ENCODE measurements around the gene EHHADH. TPM values are rescaled to one million over a fixed set of nuclear protein-coding genes. Genes with fewer than 3 reads are reported as not detected.
A peak's percentile ranks its signal among the peaks of the same experiment; 100 is the strongest.

Gene EHHADH
- total and polyA plus RNA-seq, 2 of the 13 experiments (the other 11 are each of a cell fraction or from before 2014, with no cell fraction given): 14.5 to 38.9 TPM

DNA sequence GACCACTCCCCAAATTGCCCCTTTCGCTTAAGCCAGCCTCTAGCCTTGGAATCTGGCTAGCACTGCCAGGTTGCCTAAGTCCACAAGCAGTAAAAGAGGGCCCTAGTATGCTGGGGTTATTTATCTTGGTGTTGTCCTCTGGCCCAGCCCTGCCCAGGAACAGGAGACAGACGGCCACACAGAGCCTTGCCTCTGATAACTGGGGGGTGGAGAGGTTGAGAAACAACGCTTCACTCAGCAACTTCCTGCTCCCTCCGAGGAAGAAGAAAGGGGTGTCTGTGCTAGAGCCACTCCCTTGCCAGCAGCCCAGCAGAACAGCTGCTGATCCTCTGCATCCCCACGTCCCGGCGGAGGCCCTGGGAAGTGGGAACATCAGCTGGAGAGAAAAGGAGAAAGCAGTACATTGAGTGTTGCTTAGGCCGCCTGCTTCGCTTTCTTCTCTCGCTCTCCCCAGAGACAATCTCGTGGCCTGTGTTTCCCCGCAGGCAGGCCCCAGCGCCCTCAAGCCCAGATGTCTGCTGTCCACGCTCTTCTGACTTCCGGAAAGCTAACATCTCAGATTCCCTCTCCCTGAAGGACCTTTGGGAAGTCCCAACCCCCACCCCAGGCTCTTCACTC lies 78.4 kb downstream of the EHHADH start (continued):
- TF ChIP-seq, protein P1, sequence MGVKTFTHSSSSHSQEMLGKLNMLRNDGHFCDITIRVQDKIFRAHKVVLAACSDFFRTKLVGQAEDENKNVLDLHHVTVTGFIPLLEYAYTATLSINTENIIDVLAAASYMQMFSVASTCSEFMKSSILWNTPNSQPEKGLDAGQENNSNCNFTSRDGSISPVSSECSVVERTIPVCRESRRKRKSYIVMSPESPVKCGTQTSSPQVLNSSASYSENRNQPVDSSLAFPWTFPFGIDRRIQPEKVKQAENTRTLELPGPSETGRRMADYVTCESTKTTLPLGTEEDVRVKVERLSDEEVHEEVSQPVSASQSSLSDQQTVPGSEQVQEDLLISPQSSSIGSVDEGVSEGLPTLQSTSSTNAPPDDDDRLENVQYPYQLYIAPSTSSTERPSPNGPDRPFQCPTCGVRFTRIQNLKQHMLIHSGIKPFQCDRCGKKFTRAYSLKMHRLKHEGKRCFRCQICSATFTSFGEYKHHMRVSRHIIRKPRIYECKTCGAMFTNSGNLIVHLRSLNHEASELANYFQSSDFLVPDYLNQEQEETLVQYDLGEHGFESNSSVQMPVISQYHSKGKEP (CRISPR knock-in tag; IDR thresholded peaks at IDR 0.05): no peak
- TF ChIP-seq XRCC5 (optimal IDR thresholded peaks at IDR 0.05; ENCODE audit: low read length) (peak; percentile 90), NBN (conservative IDR thresholded peaks at IDR 0.05) (no peak), ZNF33B (CRISPR knock-in tag; IDR thresholded peaks at IDR 0.05) (0 out of 2 replicates have a peak, but pooled peaks have one; percentile 25), NFYC (CRISPR knock-in tag; IDR thresholded peaks at IDR 0.05) (no peak), REL (CRISPR knock-in tag; conservative IDR thresholded peaks at IDR 0.05) (no peak), ISX (CRISPR knock-in tag; conservative IDR thresholded peaks at IDR 0.05) (no peak), ZBTB38 (CRISPR knock-in tag; IDR thresholded peaks at IDR 0.05) (peak; percentile 58; the same call in 1 of the 2 replicates), HMGA1 (CRISPR knock-in tag; conservative IDR thresholded peaks at IDR 0.05) (no peak)
- TF ChIP-seq, protein P2, sequence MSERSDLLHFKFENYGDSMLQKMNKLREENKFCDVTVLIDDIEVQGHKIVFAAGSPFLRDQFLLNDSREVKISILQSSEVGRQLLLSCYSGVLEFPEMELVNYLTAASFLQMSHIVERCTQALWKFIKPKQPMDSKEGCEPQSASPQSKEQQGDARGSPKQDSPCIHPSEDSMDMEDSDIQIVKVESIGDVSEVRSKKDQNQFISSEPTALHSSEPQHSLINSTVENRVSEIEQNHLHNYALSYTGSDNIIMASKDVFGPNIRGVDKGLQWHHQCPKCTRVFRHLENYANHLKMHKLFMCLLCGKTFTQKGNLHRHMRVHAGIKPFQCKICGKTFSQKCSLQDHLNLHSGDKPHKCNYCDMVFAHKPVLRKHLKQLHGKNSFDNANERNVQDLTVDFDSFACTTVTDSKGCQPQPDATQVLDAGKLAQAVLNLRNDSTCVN (CRISPR knock-in tag; IDR thresholded peaks at IDR 0.05; ENCODE audit: borderline replicate concordance): no peak
- TF ChIP-seq, protein P3, sequence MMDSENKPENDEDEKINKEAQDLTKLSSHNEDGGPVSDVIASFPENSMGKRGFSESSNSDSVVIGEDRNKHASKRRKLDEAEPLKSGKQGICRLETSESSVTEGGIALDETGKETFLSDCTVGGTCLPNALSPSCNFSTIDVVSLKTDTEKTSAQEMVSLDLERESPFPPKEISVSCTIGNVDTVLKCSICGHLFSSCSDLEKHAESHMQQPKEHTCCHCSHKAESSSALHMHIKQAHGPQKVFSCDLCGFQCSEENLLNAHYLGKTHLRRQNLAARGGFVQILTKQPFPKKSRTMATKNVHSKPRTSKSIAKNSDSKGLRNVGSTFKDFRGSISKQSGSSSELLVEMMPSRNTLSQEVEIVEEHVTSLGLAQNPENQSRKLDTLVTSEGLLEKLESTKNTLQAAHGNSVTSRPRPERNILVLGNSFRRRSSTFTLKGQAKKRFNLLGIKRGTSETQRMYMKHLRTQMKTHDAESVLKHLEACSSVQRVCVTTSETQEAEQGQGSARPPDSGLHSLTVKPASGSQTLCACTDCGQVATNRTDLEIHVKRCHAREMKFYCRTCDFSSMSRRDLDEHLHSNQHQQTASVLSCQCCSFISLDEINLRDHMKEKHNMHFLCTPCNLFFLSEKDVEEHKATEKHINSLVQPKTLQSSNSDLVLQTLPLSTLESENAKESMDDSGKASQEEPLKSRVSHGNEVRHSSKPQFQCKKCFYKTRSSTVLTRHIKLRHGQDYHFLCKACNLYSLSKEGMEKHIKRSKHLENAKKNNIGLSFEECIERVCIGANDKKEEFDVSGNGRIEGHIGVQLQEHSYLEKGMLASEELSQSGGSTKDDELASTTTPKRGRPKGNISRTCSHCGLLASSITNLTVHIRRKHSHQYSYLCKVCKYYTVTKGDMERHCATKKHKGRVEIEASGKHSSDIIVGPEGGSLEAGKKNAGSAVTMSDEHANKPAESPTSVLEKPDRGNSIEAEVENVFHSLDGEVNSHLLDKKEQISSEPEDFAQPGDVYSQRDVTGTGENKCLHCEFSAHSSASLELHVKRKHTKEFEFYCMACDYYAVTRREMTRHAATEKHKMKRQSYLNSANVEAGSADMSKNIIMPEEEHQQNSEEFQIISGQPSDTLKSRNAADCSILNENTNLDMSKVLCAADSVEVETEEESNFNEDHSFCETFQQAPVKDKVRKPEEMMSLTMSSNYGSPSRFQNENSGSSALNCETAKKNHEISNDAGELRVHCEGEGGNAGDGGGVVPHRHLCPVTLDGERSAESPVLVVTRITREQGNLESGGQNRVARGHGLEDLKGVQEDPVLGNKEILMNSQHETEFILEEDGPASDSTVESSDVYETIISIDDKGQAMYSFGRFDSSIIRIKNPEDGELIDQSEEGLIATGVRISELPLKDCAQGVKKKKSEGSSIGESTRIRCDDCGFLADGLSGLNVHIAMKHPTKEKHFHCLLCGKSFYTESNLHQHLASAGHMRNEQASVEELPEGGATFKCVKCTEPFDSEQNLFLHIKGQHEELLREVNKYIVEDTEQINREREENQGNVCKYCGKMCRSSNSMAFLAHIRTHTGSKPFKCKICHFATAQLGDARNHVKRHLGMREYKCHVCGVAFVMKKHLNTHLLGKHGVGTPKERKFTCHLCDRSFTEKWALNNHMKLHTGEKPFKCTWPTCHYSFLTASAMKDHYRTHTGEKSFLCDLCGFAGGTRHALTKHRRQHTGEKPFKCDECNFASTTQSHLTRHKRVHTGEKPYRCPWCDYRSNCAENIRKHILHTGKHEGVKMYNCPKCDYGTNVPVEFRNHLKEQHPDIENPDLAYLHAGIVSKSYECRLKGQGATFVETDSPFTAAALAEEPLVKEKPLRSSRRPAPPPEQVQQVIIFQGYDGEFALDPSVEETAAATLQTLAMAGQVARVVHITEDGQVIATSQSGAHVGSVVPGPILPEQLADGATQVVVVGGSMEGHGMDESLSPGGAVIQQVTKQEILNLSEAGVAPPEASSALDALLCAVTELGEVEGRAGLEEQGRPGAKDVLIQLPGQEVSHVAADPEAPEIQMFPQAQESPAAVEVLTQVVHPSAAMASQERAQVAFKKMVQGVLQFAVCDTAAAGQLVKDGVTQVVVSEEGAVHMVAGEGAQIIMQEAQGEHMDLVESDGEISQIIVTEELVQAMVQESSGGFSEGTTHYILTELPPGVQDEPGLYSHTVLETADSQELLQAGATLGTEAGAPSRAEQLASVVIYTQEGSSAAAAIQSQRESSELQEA (CRISPR knock-in tag; IDR thresholded peaks at IDR 0.05; ENCODE audit: not compliant biosample characterization): no peak
- TF ChIP-seq, protein P4, sequence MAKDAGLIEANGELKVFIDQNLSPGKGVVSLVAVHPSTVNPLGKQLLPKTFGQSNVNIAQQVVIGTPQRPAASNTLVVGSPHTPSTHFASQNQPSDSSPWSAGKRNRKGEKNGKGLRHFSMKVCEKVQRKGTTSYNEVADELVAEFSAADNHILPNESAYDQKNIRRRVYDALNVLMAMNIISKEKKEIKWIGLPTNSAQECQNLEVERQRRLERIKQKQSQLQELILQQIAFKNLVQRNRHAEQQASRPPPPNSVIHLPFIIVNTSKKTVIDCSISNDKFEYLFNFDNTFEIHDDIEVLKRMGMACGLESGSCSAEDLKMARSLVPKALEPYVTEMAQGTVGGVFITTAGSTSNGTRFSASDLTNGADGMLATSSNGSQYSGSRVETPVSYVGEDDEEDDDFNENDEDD (CRISPR knock-in tag; IDR thresholded peaks at IDR 0.05; ENCODE audit: borderline replicate concordance): no peak
- TF ChIP-seq, protein P5, sequence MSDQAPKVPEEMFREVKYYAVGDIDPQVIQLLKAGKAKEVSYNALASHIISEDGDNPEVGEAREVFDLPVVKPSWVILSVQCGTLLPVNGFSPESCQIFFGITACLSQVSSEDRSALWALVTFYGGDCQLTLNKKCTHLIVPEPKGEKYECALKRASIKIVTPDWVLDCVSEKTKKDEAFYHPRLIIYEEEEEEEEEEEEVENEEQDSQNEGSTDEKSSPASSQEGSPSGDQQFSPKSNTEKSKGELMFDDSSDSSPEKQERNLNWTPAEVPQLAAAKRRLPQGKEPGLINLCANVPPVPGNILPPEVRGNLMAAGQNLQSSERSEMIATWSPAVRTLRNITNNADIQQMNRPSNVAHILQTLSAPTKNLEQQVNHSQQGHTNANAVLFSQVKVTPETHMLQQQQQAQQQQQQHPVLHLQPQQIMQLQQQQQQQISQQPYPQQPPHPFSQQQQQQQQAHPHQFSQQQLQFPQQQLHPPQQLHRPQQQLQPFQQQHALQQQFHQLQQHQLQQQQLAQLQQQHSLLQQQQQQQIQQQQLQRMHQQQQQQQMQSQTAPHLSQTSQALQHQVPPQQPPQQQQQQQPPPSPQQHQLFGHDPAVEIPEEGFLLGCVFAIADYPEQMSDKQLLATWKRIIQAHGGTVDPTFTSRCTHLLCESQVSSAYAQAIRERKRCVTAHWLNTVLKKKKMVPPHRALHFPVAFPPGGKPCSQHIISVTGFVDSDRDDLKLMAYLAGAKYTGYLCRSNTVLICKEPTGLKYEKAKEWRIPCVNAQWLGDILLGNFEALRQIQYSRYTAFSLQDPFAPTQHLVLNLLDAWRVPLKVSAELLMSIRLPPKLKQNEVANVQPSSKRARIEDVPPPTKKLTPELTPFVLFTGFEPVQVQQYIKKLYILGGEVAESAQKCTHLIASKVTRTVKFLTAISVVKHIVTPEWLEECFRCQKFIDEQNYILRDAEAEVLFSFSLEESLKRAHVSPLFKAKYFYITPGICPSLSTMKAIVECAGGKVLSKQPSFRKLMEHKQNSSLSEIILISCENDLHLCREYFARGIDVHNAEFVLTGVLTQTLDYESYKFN (CRISPR knock-in tag; conservative IDR thresholded peaks at IDR 0.05): peak; percentile 62
